Liver (tissue), 9 donors: ENCODE results near the gene TMBIM6. TPM values are rescaled to one million over a fixed set of nuclear protein-coding genes. Genes with fewer than 3 reads are reported as not detected.

ENCODE experiments used
- DNase-seq: peaks from one replicate; pipeline ENCODE4 v3.0.0-alpha.2; 2017; ENCODE audit warnings: low spot score
- H3K27ac ChIP-seq, 2 donors: one replicate each; pipeline ENCODE4 v1.7.0; 2013; ENCODE audit warnings: inconsistent platforms in 2 of 2, low read length in 2 of 2, control low read depth in 1 of 2, low read depth in 1 of 2, mild to moderate bottlenecking in 1 of 2
- H3K27me3 ChIP-seq, 4 donors: one replicate each; pipeline versions ENCODE4 v1.6.1 to v1.7.0; 2013; ENCODE audit warnings: low read length in 3 of 4, inconsistent platforms in 1 of 4, mild to moderate bottlenecking in 1 of 4, moderate library complexity in 1 of 4; ENCODE audit not compliant: control insufficient read depth in 4 of 4, insufficient read depth in 4 of 4
- H3K36me3 ChIP-seq, 4 donors: one replicate each; pipeline versions ENCODE4 v1.6.1 to v1.7.0; 2013; ENCODE audit warnings: low read length in 3 of 4, mild to moderate bottlenecking in 3 of 4, low read depth in 1 of 4, moderate library complexity in 1 of 4; ENCODE audit not compliant: control insufficient read depth in 4 of 4, insufficient read depth in 3 of 4
- H3K4me1 ChIP-seq, 4 donors: one replicate each; pipeline versions ENCODE4 v1.6.1 to v1.7.0; 2013; ENCODE audit warnings: low read length in 3 of 4, mild to moderate bottlenecking in 3 of 4, moderate library complexity in 1 of 4; ENCODE audit not compliant: control insufficient read depth in 4 of 4, insufficient read depth in 4 of 4
- H3K4me3 ChIP-seq, 3 donors: one replicate each; pipeline versions ENCODE4 v1.6.1 to v1.7.0; 2013; ENCODE audit warnings: low read length in 3 of 3, control low read depth in 1 of 3, low read depth in 1 of 3, mild to moderate bottlenecking in 1 of 3
- H3K9ac ChIP-seq, 2 donors: one replicate each; pipeline ENCODE4 v1.7.0; 2013; ENCODE audit warnings: low read length in 2 of 2, mild to moderate bottlenecking in 2 of 2, moderate library complexity in 2 of 2, control low read depth in 1 of 2, low read depth in 1 of 2
- H3K9me3 ChIP-seq, 4 donors: one replicate each; pipeline versions ENCODE4 v1.6.1 to v1.7.0; 2013; ENCODE audit warnings: low read length in 3 of 4; ENCODE audit not compliant: control insufficient read depth in 4 of 4
- ATF3 ChIP-seq: IDR thresholded peaks from 2 replicates; pipeline ENCODE4 v1.6.1; 2016; ENCODE audit warnings: antibody characterized with exemption
- CTCF ChIP-seq: fragments of 150-350 bp; IDR thresholded peaks from 2 replicates; pipeline ENCODE4 v1.5.1; 2017; ENCODE audit warnings: improper control_type of control experiment, low read depth, low read length; ENCODE audit not compliant: missing input control
- FOXA1 ChIP-seq: IDR thresholded peaks from 2 replicates; pipeline ENCODE4 v1.6.1; 2016; ENCODE audit warnings: antibody characterized with exemption
- HNF4G ChIP-seq: IDR thresholded peaks from 2 replicates; pipeline ENCODE4 v1.6.1; 2016; ENCODE audit warnings: antibody characterized with exemption
- MAX ChIP-seq: IDR thresholded peaks from 2 replicates; pipeline ENCODE4 v1.6.1; 2016; ENCODE audit warnings: antibody characterized with exemption
- NR2F2 ChIP-seq: IDR thresholded peaks from 2 replicates; pipeline ENCODE4 v1.6.1; 2016; ENCODE audit warnings: antibody characterized with exemption
- RAD21 ChIP-seq, 2 donors: IDR thresholded peaks; 2 replicates each; pipeline ENCODE4 v1.6.1; 2016; ENCODE audit warnings: antibody characterized with exemption in 2 of 2, mild to moderate bottlenecking in 2 of 2
- SP1 ChIP-seq: IDR thresholded peaks from 2 replicates; pipeline ENCODE4 v1.6.1; 2018; ENCODE audit warnings: antibody characterized with exemption, mild to moderate bottlenecking
- YY1 ChIP-seq: IDR thresholded peaks from 2 replicates; pipeline ENCODE4 v1.6.1; 2016; ENCODE audit warnings: antibody characterized with exemption, mild to moderate bottlenecking
- WGBS: extraction: QIAGEN DNeasy Blood & Tissue Kit; methylation state at CpG from one replicate; pipeline ENCODE4 v1.1.7; 2013; 5-methylcytosine and 5-hydroxymethylcytosine counted together
- polyA plus RNA-seq, 2 donors: library from polyadenylated mRNA; stranded (reverse) in 1 of 2; unstranded in 1 of 2; fragments of 200-250 nt in 1 of 2; fragments of >200 nt in 1 of 2; fragmentation: Nextera tagmentation in 1 of 2; extraction: Ambion mirVana in 1 of 2; gene quantifications; one replicate each; pipeline versions ENCODE4 v1.2.1 to v1.2.3, GENCODE V29; 2013 to 2015
- total RNA-seq, 2 donors: library from RNA; depleted of rRNA; stranded (reverse); fragments of >200 nt; gene quantifications; one replicate each; pipeline ENCODE4 v1.2.3, GENCODE V29; 2014
- TF ChIP-seq, protein P1 (sequence below): IDR thresholded peaks from 2 replicates; pipeline ENCODE4 v1.6.1; 2016; ENCODE audit warnings: antibody characterized with exemption, mild to moderate bottlenecking
- TF ChIP-seq, protein P2 (sequence below): IDR thresholded peaks from 2 replicates; pipeline ENCODE4 v1.6.1; 2016; ENCODE audit warnings: antibody characterized with exemption
- donor health status: healthy.
- donor health status: healthy.
- donor health status: healthy.
- donor health status: healthy.
- donor health status: healthy.

The TMBIM6 gene
- total and polyA plus RNA-seq, 4 donors, result 464 to 1,207 (median 713) TPM

DNA sequence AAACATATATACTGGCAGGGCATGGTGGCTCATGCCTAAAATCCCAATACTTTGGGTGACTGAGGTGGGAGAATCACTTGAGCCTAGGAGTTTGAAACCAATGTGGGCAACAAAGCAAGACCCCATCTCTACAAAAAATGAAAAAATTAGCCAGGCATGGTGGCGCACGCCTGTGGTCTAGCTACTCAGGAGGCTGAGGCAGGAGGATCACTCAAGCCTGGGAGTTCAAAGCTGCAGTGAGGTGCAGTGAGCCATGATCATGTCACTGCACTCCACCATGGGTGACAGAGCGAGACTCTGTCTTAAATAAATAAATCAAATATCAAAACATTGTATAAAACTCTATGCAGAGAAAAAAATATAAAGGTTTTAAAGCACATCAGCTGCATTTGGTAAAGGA, 39.3 kb upstream of the TMBIM6 start:
- TF ChIP-seq NR2F2 (no peak), HNF4G (no peak), YY1 (no peak)
- TF ChIP-seq, protein P1, sequence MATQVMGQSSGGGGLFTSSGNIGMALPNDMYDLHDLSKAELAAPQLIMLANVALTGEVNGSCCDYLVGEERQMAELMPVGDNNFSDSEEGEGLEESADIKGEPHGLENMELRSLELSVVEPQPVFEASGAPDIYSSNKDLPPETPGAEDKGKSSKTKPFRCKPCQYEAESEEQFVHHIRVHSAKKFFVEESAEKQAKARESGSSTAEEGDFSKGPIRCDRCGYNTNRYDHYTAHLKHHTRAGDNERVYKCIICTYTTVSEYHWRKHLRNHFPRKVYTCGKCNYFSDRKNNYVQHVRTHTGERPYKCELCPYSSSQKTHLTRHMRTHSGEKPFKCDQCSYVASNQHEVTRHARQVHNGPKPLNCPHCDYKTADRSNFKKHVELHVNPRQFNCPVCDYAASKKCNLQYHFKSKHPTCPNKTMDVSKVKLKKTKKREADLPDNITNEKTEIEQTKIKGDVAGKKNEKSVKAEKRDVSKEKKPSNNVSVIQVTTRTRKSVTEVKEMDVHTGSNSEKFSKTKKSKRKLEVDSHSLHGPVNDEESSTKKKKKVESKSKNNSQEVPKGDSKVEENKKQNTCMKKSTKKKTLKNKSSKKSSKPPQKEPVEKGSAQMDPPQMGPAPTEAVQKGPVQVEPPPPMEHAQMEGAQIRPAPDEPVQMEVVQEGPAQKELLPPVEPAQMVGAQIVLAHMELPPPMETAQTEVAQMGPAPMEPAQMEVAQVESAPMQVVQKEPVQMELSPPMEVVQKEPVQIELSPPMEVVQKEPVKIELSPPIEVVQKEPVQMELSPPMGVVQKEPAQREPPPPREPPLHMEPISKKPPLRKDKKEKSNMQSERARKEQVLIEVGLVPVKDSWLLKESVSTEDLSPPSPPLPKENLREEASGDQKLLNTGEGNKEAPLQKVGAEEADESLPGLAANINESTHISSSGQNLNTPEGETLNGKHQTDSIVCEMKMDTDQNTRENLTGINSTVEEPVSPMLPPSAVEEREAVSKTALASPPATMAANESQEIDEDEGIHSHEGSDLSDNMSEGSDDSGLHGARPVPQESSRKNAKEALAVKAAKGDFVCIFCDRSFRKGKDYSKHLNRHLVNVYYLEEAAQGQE, result no peak
- Histone ChIP-seq H3K27ac (no peak overlapping the region), H3K4me3 (no peak overlapping the region), H3K4me1 (peaks cover 0 to 10% (median 4%) of the 10 kb centered on the region in 4 donors), H3K9me3 (no peaks in the 10 kb centered on the region), H3K9ac (no peak overlapping the region), H3K36me3 (no peaks in the 10 kb centered on the region), H3K27me3 (no peaks in the 10 kb centered on the region)
- no peak for DNase-seq
- WGBS, result 98% methylated on average over 3 of the region's 3 CpGs

DNA sequence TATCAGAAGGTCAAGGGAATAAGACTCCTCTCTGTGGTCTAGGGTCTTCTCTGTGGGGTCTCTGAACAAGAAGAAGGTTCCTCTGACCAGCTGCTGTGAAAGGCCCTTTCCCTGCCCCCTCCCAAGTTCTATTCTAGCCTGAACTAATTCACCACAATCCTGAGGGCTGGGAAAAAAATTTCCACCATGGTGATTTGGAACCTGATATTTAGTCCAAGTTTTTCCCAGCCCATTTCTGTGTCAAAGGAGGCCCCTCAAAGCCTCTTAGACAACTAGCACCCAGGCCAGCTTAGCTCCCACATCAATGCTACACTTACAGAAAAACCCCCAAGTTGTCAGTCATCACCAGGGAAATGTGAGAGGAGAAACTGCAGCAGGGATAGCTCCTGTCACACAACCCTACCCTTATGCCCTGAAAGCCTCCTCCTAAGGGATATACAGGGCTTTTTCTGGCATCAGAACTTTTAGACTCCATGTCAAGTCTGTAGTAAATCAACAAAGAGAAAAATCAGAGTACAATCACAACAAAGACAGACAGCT, 38.6 kb upstream of the TMBIM6 start:
- H3K9ac ChIP-seq, result no peak overlapping the region
- no peak for DNase-seq
- no peaks in the 10 kb centered on the region for H3K27me3 ChIP-seq
- H3K4me3 ChIP-seq, result no peak overlapping the region
- no peaks in the 10 kb centered on the region for H3K36me3 ChIP-seq
- H3K9me3 ChIP-seq, result no peaks in the 10 kb centered on the region
- peaks cover 1 to 11% (median 5%) of the 10 kb centered on the region in 4 donors for H3K4me1 ChIP-seq
- H3K27ac ChIP-seq, result no peak overlapping the region
- TF ChIP-seq HNF4G (no peak), ATF3 (no peak), CTCF (no peak), MAX (no peak), FOXA1 (no peak), SP1 (no peak), RAD21 (IDR thresholded peaks at IDR 0.05) (no peak)
- TF ChIP-seq, protein P2, sequence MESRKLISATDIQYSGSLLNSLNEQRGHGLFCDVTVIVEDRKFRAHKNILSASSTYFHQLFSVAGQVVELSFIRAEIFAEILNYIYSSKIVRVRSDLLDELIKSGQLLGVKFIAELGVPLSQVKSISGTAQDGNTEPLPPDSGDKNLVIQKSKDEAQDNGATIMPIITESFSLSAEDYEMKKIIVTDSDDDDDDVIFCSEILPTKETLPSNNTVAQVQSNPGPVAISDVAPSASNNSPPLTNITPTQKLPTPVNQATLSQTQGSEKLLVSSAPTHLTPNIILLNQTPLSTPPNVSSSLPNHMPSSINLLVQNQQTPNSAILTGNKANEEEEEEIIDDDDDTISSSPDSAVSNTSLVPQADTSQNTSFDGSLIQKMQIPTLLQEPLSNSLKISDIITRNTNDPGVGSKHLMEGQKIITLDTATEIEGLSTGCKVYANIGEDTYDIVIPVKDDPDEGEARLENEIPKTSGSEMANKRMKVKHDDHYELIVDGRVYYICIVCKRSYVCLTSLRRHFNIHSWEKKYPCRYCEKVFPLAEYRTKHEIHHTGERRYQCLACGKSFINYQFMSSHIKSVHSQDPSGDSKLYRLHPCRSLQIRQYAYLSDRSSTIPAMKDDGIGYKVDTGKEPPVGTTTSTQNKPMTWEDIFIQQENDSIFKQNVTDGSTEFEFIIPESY, result no peak
